NOMO-1 (cell line): Measurements from ENCODE around the gene IL21R.
"Not testable (repeated sequence)": the region's sequence is repeated elsewhere in the genome, so short reads cannot be mapped to it uniquely, and the experiment has no call there.

Experiments used
- DNase-seq, 2 experiments: peaks; one replicate each; lab custom pipeline; 2025; ENCODE audit not compliant: unreplicated experiment in 2 of 2; lab: John Stamatoyannopoulos, UW

The IL21R gene

GRCh38 chr16:27374804-27375425 lies 27.1 kb upstream of the IL21R start:
- DNase-seq: peak; percentile 42 to 68

GRCh38 chr16:27377666-27378485 lies 24.1 kb upstream of the IL21R start:
- no peak for DNase-seq

GRCh38 chr16:27378871-27379481 lies 23.0 kb upstream of the IL21R start:
- DNase-seq: no peak

GRCh38 chr16:27379919-27380318 lies 22.1 kb upstream of the IL21R start:
- no peak for DNase-seq

- DNase-seq: no peak
These were observed 20.7 kb upstream of the IL21R start for GRCh38 chr16:27381236-27381635.

GRCh38 chr16:27381974-27382855 lies 19.8 kb upstream of the IL21R start:
- DNase-seq: no peak

- DNase-seq: no peak
These were observed 18.3 kb upstream of the IL21R start for GRCh38 chr16:27383556-27384243.

GRCh38 chr16:27384425-27384824 lies 17.5 kb upstream of the IL21R start:
- no peak for DNase-seq

- DNase-seq: no peak
These were observed 16.6 kb upstream of the IL21R start for GRCh38 chr16:27385398-27385797.

- no peak for DNase-seq
These were observed 15.3 kb upstream of the IL21R start for GRCh38 chr16:27386674-27387073.

- no peak for DNase-seq
These were observed 14.2 kb upstream of the IL21R start for GRCh38 chr16:27387724-27388123.

- DNase-seq: no peak
These were observed 12.6 kb upstream of the IL21R start for GRCh38 chr16:27389272-27389961.

GRCh38 chr16:27390151-27390550 lies 11.8 kb upstream of the IL21R start:
- peak; percentile 14 to 67 for DNase-seq

- no peak for DNase-seq
These were observed 9.3 kb upstream of the IL21R start for GRCh38 chr16:27392671-27393070.

- DNase-seq: no peak
These were observed 7.5 kb upstream of the IL21R start for GRCh38 chr16:27394516-27394915.

- not testable (repeated sequence) for DNase-seq
These were observed 3.6 kb upstream of the IL21R start for GRCh38 chr16:27398341-27398893.

GRCh38 chr16:27398894-27399853 lies 2.8 kb upstream of the IL21R start:
- peak; percentile 69 to 77 for DNase-seq

- no peak for DNase-seq
These were observed 2.0 kb upstream of the IL21R start for GRCh38 chr16:27399969-27400368.
